ENCODE measurements around the gene MAVS. TPM values are rescaled to one million over a fixed set of nuclear protein-coding genes. Genes with fewer than 3 reads are reported as not detected.

MAVS gene
- total RNA-seq, 1 experiment from 2014 or later = 38.7 TPM

DNA sequence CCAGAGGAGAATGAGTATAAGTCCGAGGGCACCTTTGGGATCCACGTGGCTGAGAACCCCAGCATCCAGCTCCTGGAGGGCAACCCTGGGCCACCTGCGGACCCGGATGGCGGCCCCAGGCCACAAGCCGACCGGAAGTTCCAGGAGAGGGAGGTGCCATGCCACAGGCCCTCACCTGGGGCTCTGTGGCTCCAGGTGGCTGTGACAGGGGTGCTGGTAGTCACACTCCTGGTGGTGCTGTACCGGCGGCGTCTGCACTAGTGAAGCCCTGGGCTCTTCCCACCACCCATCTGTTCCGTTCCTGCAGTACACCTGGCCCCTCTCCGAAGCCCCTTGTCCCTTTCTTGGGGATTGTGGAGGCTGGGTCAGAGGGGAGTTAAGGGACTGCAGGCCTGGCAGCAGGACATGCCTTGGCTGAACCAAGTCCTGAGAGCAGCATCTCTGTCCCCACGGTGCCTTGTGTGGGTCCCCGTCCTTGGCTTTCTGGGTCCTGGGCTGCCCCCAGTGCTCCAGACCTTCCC lies 19.3 kb downstream of the MAVS start:
- BruUV-seq (replicated peaks) = no TSS peak
- H3K9me2 ChIP-seq (replicated peaks; ENCODE audit: low read length) = no peaks in the 10 kb centered on the region
- no peaks in the 10 kb centered on the region for H3K4me1 ChIP-seq (ENCODE audit: insufficient read depth, low read length)
- no peak overlapping the region for H2AFZ ChIP-seq (ENCODE audit: low read length)
- TF ChIP-seq EZH2 (IDR thresholded peaks at IDR 0.05; ENCODE audit: low read length, unreplicated experiment) (no peak), EZH2phosphoT487 (IDR thresholded peaks at IDR 0.05; ENCODE audit: borderline replicate concordance, low read length) (no peak)
- TF ChIP-seq, protein P1, sequence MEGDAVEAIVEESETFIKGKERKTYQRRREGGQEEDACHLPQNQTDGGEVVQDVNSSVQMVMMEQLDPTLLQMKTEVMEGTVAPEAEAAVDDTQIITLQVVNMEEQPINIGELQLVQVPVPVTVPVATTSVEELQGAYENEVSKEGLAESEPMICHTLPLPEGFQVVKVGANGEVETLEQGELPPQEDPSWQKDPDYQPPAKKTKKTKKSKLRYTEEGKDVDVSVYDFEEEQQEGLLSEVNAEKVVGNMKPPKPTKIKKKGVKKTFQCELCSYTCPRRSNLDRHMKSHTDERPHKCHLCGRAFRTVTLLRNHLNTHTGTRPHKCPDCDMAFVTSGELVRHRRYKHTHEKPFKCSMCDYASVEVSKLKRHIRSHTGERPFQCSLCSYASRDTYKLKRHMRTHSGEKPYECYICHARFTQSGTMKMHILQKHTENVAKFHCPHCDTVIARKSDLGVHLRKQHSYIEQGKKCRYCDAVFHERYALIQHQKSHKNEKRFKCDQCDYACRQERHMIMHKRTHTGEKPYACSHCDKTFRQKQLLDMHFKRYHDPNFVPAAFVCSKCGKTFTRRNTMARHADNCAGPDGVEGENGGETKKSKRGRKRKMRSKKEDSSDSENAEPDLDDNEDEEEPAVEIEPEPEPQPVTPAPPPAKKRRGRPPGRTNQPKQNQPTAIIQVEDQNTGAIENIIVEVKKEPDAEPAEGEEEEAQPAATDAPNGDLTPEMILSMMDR (conservative IDR thresholded peaks at IDR 0.05; ENCODE audit: low read depth, low read length) = no peak
- no peak overlapping the region for H3K27ac ChIP-seq (ENCODE audit: low read length)
- peaks cover 65% of the 10 kb centered on the region for H3K36me3 ChIP-seq (ENCODE audit: low read depth, low read length)
- H3K4me2 ChIP-seq (ENCODE audit: low read length) = no peak overlapping the region
- H4K20me1 ChIP-seq (ENCODE audit: low read length) = no peaks in the 10 kb centered on the region
- no peaks in the 10 kb centered on the region for H3K9me3 ChIP-seq (ENCODE audit: low read length)
- no peaks in the 10 kb centered on the region for H3F3A ChIP-seq (ENCODE audit: low read length, unreplicated experiment)
- DNase-seq (no peak), ATAC-seq (no peak)
- H3K27me3 ChIP-seq (ENCODE audit: low read length) = no peaks in the 10 kb centered on the region
- H3K9ac ChIP-seq (ENCODE audit: low read length) = no peak overlapping the region
- CTCF ChIA-PET = no interaction called here
- H3K79me2 ChIP-seq (ENCODE audit: low read length) = no peaks in the 10 kb centered on the region
- POLR2A ChIA-PET (ENCODE audit: unreplicated experiment) = no interaction called here
- H3K4me3 ChIP-seq (ENCODE audit: low read length) = no peak overlapping the region
- intact Hi-C loops (cut with micrococcal nuclease) = no loop called here

DNA sequence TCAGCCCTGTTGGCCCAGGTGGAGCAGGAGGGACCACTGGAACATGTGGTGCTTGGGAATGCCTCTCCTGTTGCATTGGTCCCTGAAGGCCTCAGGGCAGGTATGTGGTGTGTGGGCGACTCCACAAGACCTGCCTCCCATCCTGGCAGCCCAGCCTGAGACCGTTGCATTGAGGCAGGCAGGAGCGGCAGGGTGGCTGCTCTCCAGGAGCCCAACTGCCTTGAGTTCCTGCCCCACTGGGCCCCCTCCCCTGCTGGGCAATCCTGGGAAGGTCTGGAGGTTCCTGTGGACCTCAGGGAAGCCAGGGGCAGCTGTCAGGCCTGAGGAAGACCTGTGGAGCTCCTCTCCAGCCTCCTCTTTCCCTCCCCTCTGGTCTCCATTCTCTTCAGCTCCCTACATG lies 19.8 kb downstream of the MAVS start:
- H3K79me2 ChIP-seq (ENCODE audit: low read length) = no peaks in the 10 kb centered on the region
- DNase-seq (no peak), ATAC-seq (no peak; the same call in 1 of the 2 replicates)
- H2AFZ ChIP-seq (ENCODE audit: low read length) = no peak overlapping the region
- POLR2A ChIA-PET (ENCODE audit: unreplicated experiment) = no interaction called here
- no peaks in the 10 kb centered on the region for H4K20me1 ChIP-seq (ENCODE audit: low read length)
- H3K4me2 ChIP-seq (ENCODE audit: low read length) = no peak overlapping the region
- no peaks in the 10 kb centered on the region for H3F3A ChIP-seq (ENCODE audit: low read length, unreplicated experiment)
- no peaks in the 10 kb centered on the region for H3K4me1 ChIP-seq (ENCODE audit: insufficient read depth, low read length)
- no TSS peak for BruUV-seq (replicated peaks)
- no peak overlapping the region for H3K27ac ChIP-seq (ENCODE audit: low read length)
- no peak overlapping the region for H3K4me3 ChIP-seq (ENCODE audit: low read length)
- no peak overlapping the region for H3K9ac ChIP-seq (ENCODE audit: low read length)
- CTCF ChIA-PET = no interaction called here
- H3K36me3 ChIP-seq (ENCODE audit: low read depth, low read length) = peaks cover 62% of the 10 kb centered on the region
- H3K9me2 ChIP-seq (replicated peaks; ENCODE audit: low read length) = no peaks in the 10 kb centered on the region
- no peak for TF ChIP-seq EZH2phosphoT487 (IDR thresholded peaks at IDR 0.05; ENCODE audit: borderline replicate concordance, low read length)
- TF ChIP-seq, protein P1 (conservative IDR thresholded peaks at IDR 0.05; ENCODE audit: low read depth, low read length) = no peak
- no peaks in the 10 kb centered on the region for H3K27me3 ChIP-seq (ENCODE audit: low read length)
- H3K9me3 ChIP-seq (ENCODE audit: low read length) = no peaks in the 10 kb centered on the region
- intact Hi-C loops (cut with micrococcal nuclease) = no loop called here

GRCh38 chr20:3867802-3868201 lies 21.2 kb downstream of the MAVS start:
- CTCF ChIA-PET = no interaction called here

More at GRCh38 chr20:3867802-3868201, 21.2 kb downstream of the MAVS start:
- Histone ChIP-seq H3K9me3 (ENCODE audit: low read length) (no peaks in the 10 kb centered on the region), H3K9ac (ENCODE audit: low read length) (no peak overlapping the region), H3K27ac (ENCODE audit: low read length) (no peak overlapping the region), H3K27me3 (ENCODE audit: low read length) (no peaks in the 10 kb centered on the region), H4K20me1 (ENCODE audit: low read length) (no peaks in the 10 kb centered on the region), H3K4me2 (ENCODE audit: low read length) (no peak overlapping the region), H3K4me1 (ENCODE audit: insufficient read depth, low read length) (no peaks in the 10 kb centered on the region), H2AFZ (ENCODE audit: low read length) (no peak overlapping the region), H3F3A (ENCODE audit: low read length, unreplicated experiment) (no peaks in the 10 kb centered on the region), H3K79me2 (ENCODE audit: low read length) (no peaks in the 10 kb centered on the region), H3K9me2 (replicated peaks; ENCODE audit: low read length) (no peaks in the 10 kb centered on the region), H3K36me3 (ENCODE audit: low read depth, low read length) (peaks cover 57% of the 10 kb centered on the region), H3K4me3 (ENCODE audit: low read length) (no peak overlapping the region)
- BruUV-seq (replicated peaks) = TSS peak; percentile 2
- intact Hi-C loops (cut with micrococcal nuclease) = no loop called here
- TF ChIP-seq EZH2 (IDR thresholded peaks at IDR 0.05; ENCODE audit: low read length, unreplicated experiment) = no peak
- DNase-seq (no peak), ATAC-seq (no peak)
- POLR2A ChIA-PET (ENCODE audit: unreplicated experiment) = no interaction called here
